ENCODE data around the gene FSTL3. TPM values are rescaled to one million over a fixed set of nuclear protein-coding genes. Genes with fewer than 3 reads are reported as not detected.
"Not testable (repeated sequence)": the region's sequence is repeated elsewhere in the genome, so short reads cannot be mapped to it uniquely, and the experiment has no call there.

Gene FSTL3
- total RNA-seq, 1 donor from 2014 or later = 5.0 TPM

GRCh38 chr19:709196-709964 lies 33.2 kb downstream of the FSTL3 start:
- no peak for DNase-seq (ENCODE audit: low read depth in 2 of 2)

- DNase-seq (ENCODE audit: low read depth in 2 of 2) = peak in 1 of 2 donors; percentile 24
Observed at GRCh38 chr19:709965-710571, 33.9 kb downstream of the FSTL3 start.

- no peak for DNase-seq (ENCODE audit: low read depth in 2 of 2)
Observed at GRCh38 chr19:710767-711166, 34.6 kb downstream of the FSTL3 start.

DNA sequence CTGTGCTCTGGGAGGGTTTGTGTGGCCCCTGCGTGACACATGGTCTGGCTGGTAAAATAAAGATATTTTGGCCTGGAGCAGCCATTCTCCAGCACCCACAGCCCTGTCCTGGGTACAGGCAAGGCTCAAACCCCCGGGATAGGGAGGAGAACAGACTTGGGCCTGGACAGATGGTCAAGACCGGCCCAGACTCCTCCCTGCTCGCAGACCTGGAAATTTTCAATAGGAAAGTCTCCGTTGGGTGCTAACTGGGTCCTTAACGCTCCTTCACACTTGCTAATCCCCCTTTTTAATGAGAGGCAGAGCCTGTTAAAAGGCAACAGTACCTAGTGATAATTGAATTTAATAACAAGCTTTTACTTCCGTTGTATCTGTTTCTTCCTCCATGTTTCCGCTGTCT lies 35.1 kb downstream of the FSTL3 start:
- no peak for DNase-seq (ENCODE audit: low read depth in 2 of 2)

- DNase-seq (ENCODE audit: low read depth in 2 of 2) = no peak
Observed at GRCh38 chr19:715347-715746, 39.2 kb downstream of the FSTL3 start.

GRCh38 chr19:718251-718951 lies 42.2 kb downstream of the FSTL3 start:
- DNase-seq (ENCODE audit: low read depth in 2 of 2) = no peak

- no peak for DNase-seq (ENCODE audit: low read depth in 2 of 2)
Observed at GRCh38 chr19:718991-719512, 42.9 kb downstream of the FSTL3 start.

GRCh38 chr19:719636-720344 lies 43.6 kb downstream of the FSTL3 start:
- DNase-seq (ENCODE audit: low read depth in 2 of 2) = no peak

DNA sequence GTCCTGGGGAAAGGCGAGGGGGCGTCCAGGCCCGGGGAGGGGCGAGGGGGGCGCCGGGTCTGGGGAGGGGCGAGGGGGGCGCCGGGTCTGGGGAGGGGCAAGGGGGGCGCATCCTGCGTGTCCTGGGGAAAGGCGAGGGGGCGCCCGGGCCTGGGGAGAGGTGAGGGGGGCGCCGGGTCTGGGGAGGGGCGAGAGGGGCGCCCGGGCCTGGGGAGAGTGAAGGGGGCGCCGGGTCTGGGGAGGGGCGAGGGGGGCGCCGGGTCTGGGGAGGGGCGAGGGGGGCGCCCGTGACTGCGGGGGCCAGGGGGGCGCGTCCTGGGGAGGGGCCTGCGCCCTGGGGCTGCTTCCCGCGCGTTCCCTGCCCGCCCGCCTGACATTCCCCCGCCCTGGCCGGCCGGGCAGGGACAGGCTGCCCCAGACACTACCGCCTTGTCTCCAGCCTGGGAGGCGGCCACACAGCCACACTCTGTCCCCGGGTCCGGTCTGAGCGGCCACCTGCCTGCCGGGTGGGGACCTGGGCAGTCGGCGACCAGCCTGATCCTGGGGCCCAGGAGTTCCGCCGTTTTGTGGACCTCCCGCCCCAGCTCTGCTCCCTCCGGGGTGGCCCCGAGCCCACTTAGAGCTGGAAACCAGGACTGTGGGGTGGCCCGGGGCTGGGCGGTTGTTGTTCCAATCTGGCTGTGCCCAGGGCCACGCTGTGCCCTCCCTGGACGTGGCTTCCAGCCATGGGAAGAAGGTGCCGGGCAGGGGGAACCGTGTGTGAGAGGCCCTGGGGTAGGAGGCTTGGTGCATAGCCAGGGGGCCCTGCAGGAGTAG lies 44.4 kb downstream of the FSTL3 start:
- DNase-seq (ENCODE audit: low read depth in 2 of 2) = no peak

- DNase-seq (ENCODE audit: low read depth in 2 of 2) = peak; percentile 28 to 66
Observed at GRCh38 chr19:722553-723101, 46.4 kb downstream of the FSTL3 start.

DNA sequence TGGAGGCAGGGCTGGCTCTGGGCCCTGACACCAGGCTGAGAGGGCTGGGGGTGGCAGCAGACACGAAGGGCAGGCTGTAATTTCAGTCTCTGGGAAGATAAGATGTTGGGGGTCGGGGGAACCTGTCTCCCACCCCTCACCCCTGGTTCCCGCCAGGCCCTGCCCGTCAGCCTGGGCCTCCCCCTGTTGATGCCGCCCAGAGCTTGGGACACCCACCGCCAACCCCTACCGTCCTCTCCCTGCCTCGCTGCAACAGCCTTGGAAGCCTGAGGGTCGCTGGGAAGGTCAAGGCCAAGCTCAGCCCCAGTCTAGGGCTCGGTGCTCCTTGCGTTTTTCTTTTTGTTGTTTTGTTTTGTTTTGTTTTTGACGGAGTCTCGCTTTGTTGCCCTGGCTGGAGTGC lies 47.1 kb downstream of the FSTL3 start:
- no peak for DNase-seq (ENCODE audit: low read depth in 2 of 2)

DNA sequence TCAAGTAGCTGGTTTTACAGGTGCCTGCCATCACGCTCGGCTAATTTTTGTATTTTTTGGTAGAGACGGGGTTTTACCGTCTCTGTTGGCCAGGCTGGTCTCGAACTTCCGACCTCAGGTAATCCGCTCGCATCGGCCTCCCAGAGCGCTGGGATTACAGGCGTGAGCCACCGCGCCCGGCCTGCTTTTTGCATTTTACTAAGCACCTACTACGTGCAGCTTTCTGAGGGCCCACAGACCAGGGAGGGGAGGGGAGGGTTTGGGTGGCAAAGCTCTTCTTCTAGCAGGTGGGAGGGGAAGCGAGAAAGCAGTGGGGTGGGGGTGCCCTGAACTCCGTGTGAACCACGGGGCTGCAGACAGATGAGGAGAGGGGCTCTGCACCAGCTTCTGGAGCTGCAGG lies 47.5 kb downstream of the FSTL3 start:
- no peak for DNase-seq (ENCODE audit: low read depth in 2 of 2)

GRCh38 chr19:725461-726089 lies 49.4 kb downstream of the FSTL3 start:
- no peak for DNase-seq (ENCODE audit: low read depth in 2 of 2)

DNA sequence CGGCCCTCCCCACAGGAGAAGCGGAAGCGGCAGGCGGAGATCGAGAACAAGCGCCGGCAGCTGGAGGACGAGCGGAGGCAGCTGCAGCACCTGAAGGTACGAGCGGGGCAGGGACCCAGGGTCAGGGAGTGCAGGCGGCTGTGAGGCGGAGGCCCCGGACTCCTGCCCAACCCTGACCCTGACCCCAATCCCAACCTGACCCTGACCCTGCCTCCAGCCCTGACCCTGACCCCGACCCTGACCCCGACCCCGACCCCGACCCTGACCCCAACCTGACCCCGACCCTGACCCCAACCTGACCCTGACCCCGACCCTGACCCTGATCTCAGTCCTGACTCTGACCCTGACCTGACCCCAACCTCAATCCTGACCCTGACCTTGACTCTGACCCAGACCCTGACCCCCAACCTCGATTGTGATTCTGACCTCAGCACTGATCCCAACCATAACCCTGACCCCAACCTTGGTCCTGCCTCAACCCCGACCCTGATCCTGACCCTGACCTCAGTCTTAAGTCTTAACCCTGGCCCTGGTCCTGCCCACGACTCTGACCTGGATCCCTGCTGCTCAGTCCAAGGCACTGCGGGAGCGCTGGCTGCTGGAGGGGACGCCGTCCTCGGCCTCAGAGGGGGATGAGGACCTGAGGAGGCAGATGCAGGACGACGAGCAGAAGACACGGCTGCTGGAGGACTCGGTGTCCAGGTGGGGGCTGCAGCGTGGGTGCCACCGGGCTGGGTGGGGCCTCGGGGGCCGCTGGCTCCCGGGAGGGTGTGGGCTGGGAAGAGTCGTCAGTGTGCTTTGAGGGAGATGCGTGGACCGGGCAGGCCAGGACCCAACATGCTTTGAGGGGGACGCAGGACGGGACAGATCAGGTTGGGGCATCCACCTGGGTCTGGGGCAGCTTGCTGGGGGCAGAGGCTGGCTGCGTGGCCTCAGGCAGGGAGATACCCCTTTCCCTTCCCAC lies 51.1 kb downstream of the FSTL3 start:
- peak in 1 of 2 donors; percentile 35 for DNase-seq (ENCODE audit: low read depth in 2 of 2)

DNA sequence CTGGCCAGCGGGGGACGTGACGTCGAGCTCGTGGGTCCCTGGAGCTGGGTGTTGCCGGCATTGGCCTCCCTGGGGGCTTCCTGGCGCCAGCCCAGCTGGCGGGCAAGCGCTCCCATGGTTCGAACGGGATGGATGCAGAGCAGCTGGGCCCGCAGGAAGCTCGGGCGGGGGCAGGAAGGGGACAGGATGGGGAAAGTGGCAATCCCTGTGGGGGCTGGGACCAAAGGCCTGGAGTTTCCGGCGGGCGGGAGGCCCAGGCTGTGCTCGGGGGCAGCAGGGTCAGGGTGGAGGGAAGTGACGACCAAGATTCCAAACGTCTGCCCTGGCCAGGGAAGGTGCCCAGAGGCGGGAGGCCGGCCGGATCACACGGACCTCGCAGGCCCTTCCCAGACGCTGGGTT lies 51.8 kb downstream of the FSTL3 start:
- DNase-seq (ENCODE audit: low read depth in 2 of 2) = peak; percentile 74 to 92

DNA sequence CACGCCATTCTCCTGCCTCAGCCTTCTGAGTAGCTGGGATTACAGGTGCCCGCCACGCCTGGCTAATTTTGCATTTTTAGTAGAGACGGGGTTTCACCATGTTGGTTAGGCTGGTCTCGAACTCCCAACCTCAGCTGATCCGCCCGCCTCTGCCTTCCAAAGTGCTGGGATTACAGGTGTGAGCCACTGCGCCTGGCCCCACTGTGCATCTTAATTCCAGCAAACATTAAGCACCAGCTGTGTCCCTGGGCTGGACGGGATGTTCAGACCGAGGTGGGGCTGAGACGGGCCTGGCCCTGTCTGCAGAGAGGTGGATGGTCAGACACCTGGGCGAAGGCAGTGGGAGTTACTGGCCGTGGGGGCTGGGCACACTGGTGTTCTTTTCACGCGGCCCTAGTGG lies 53.4 kb downstream of the FSTL3 start:
- not testable (repeated sequence) for DNase-seq (ENCODE audit: low read depth in 2 of 2)

- peak in 1 of 2 donors; percentile 85 for DNase-seq (ENCODE audit: low read depth in 2 of 2)
Observed at GRCh38 chr19:729965-730668, 53.9 kb downstream of the FSTL3 start.

DNA sequence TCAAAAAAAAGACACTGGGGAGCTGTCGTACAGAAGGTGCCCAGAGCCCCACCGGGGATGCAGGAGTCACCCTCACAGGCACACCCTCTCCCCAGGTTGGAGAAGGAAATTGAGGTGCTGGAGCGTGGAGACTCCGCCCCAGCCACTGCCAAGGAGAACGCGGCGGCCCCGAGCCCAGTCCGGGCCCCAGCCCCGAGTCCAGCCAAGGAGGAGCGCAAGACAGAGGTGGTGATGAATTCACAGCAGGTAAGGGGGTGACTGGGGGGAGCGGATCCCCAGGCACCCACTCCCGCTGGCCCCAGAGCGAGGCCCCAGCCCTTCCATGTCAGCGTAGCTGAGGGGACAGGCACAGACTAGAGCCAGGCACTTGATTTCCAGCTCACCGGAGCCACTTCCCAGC lies 54.8 kb downstream of the FSTL3 start:
- DNase-seq (ENCODE audit: low read depth in 2 of 2) = no peak
